ENCODE measurements around the gene ANXA11.
"Not testable (repeated sequence)": the region's sequence is repeated elsewhere in the genome, so short reads cannot be mapped to it uniquely, and the experiment has no call there.

Gene ANXA11

GRCh38 chr10:80144067-80144695, 61.2 kb downstream of the ANXA11 start:
- peak; percentile 40 to 45 for DNase-seq

GRCh38 chr10:80141696-80142460, 63.5 kb downstream of the ANXA11 start:
- no peak for DNase-seq

- no peak for DNase-seq
These were observed 65.1 kb downstream of the ANXA11 start for GRCh38 chr10:80140251-80140650.

- DNase-seq, result no peak
These were observed 66.1 kb downstream of the ANXA11 start for GRCh38 chr10:80139265-80139664.

GRCh38 chr10:80137920-80138319, 67.4 kb downstream of the ANXA11 start:
- no peak for DNase-seq

GRCh38 chr10:80137031-80137862, 68.1 kb downstream of the ANXA11 start:
- no peak for DNase-seq

GRCh38 chr10:80136134-80136571, 69.2 kb downstream of the ANXA11 start:
- DNase-seq, result no peak

GRCh38 chr10:80133687-80134086, 71.7 kb downstream of the ANXA11 start:
- not testable (repeated sequence) for DNase-seq

- DNase-seq, result no peak
These were observed 72.1 kb downstream of the ANXA11 start for GRCh38 chr10:80133206-80133605.

- no peak for DNase-seq
These were observed 72.8 kb downstream of the ANXA11 start, which contains the start of gene PLAC9 for GRCh38 chr10:80132299-80133139. TSS of gene PLAC9 (plus strand) at chr10:80132730. CDS start at chr10:80132763, 33 bp downstream.

- DNase-seq, result no peak
These were observed 73.8 kb downstream of the ANXA11 start for GRCh38 chr10:80131499-80131901.

- DNase-seq, result no peak
These were observed 78.5 kb downstream of the ANXA11 start for GRCh38 chr10:80126876-80127275.

GRCh38 chr10:80122746-80123145, 82.6 kb downstream of the ANXA11 start:
- no peak for DNase-seq

GRCh38 chr10:80122110-80122710, 83.1 kb downstream of the ANXA11 start:
- no peak for DNase-seq

GRCh38 chr10:80118669-80119068, 86.7 kb downstream of the ANXA11 start:
- no peak for DNase-seq

GRCh38 chr10:80110986-80111385, 94.4 kb downstream of the ANXA11 start:
- no peak for DNase-seq

- no peak for DNase-seq
These were observed 96.6 kb downstream of the ANXA11 start for GRCh38 chr10:80108576-80109239.

GRCh38 chr10:80104066-80104926, 101.0 kb downstream of the ANXA11 start:
- DNase-seq, result no peak

Measured in activated CD4-positive, alpha-beta T cell treated with anti-CD3 and anti-CD28 coated beads, Interleukin-2, amount 50 U/mL, for 48 hours (primary cell).